Transverse colon (tissue), 4 donors: ENCODE data around the gene TP73. TPM values are rescaled to one million over a fixed set of nuclear protein-coding genes. Genes with fewer than 3 reads are reported as not detected.

Experiments
- DNase-seq: peaks from one replicate; pipeline ENCODE4 v3.0.0-alpha.2; 2019
- H3K27ac ChIP-seq, 4 donors: fragments of 200-600 bp; sonication (generic); 2 replicates each; pipeline ENCODE4 v1.5.1; 2016 to 2018; ENCODE audit warnings: inconsistent platforms in 4 of 4
- H3K27me3 ChIP-seq: fragments of 200-600 bp; sonication (generic); 2 replicates; pipeline ENCODE4 v1.5.1; 2017; ENCODE audit warnings: inconsistent platforms
- H3K36me3 ChIP-seq, 4 donors: fragments of 200-600 bp; sonication (generic); 2 replicates each; pipeline ENCODE4 v1.5.1; 2017 to 2019; ENCODE audit warnings: inconsistent platforms in 4 of 4
- H3K4me1 ChIP-seq, 4 donors: fragments of 200-600 bp; sonication (generic); 2 replicates each; pipeline ENCODE4 v1.5.1; 2017 to 2020; ENCODE audit warnings: inconsistent platforms in 4 of 4
- H3K4me3 ChIP-seq, 4 donors: fragments of 200-600 bp; sonication (generic); 1 replicate in 1 of 4; 2 replicates in 3 of 4; pipeline versions ENCODE4 v1.5.1 to v1.6.1; 2017 to 2019; ENCODE audit warnings: inconsistent platforms in 4 of 4
- H3K9me3 ChIP-seq, 2 donors: fragments of 200-600 bp; sonication (generic); 2 replicates each; pipeline ENCODE4 v1.5.1; 2017 to 2019; ENCODE audit warnings: inconsistent platforms in 2 of 2
- EP300 ChIP-seq: sonication (generic); formaldehyde crosslinking; IDR thresholded peaks from one replicate; pipeline ENCODE4 v1.6.1; 2017; ENCODE audit warnings: antibody characterized with exemption, low read depth
- POLR2A ChIP-seq: fragments of 450-650 bp; IDR thresholded peaks from one replicate; pipeline ENCODE4 v1.6.1; 2016; ENCODE audit warnings: antibody characterized with exemption, mild to moderate bottlenecking, moderate library complexity
- POLR2AphosphoS5 ChIP-seq, 3 donors: sonication (generic); formaldehyde crosslinking; IDR thresholded peaks; one replicate each; pipeline ENCODE4 v1.6.1; 2016; ENCODE audit warnings: antibody characterized with exemption in 3 of 3
- WGBS, 2 donors: methylation state at CpG; one replicate each; pipeline ENCODE4 v1.1.5; 2018; ENCODE audit warnings: low coverage in 1 of 2; 5-methylcytosine and 5-hydroxymethylcytosine counted together
- in situ Hi-C, 4 donors: fragments of 200-750 bp; cut with MboI; loops; one replicate each; pipeline versions ENCODE4 v1.15.0 to v1.15.1; 2017; ENCODE audit warnings: low sequenced_read_pairs in 3 of 4, low pct_ligation_motif_present in 1 of 4, low pct_unique_long_range_greater_than_20kb in 1 of 4
- intact Hi-C: fragments of 100-400 bp; cut with DNase I; formaldehyde crosslinking; loops from one replicate; pipeline ENCODE4 v1.15.1; 2023; ENCODE audit warnings: low total_unique reads
- total RNA-seq, 4 donors: library from RNA; depleted of rRNA; stranded (reverse); fragments of >200 nt; gene quantifications; one replicate each; pipeline ENCODE4 v1.1.0, GENCODE V29; 2016
- TF ChIP-seq, protein P1 (sequence below), 5 experiments: fragments of 200-600 bp in 3 of 5; fragments of 450-650 bp in 2 of 5; sonication (generic) in 3 of 5; IDR thresholded peaks; 1 replicate in 2 of 5; 2 replicates in 3 of 5; pipeline ENCODE4 v1.5.1; 2016 to 2017; ENCODE audit warnings: antibody characterized with exemption in 5 of 5, inconsistent platforms in 3 of 5, mild to moderate bottlenecking in 2 of 5, moderate library complexity in 1 of 5

Gene TP73
- total RNA-seq, 4 donors from 2014 or later: 0.20 to 0.32 TPM; not detected in 2

DNA sequence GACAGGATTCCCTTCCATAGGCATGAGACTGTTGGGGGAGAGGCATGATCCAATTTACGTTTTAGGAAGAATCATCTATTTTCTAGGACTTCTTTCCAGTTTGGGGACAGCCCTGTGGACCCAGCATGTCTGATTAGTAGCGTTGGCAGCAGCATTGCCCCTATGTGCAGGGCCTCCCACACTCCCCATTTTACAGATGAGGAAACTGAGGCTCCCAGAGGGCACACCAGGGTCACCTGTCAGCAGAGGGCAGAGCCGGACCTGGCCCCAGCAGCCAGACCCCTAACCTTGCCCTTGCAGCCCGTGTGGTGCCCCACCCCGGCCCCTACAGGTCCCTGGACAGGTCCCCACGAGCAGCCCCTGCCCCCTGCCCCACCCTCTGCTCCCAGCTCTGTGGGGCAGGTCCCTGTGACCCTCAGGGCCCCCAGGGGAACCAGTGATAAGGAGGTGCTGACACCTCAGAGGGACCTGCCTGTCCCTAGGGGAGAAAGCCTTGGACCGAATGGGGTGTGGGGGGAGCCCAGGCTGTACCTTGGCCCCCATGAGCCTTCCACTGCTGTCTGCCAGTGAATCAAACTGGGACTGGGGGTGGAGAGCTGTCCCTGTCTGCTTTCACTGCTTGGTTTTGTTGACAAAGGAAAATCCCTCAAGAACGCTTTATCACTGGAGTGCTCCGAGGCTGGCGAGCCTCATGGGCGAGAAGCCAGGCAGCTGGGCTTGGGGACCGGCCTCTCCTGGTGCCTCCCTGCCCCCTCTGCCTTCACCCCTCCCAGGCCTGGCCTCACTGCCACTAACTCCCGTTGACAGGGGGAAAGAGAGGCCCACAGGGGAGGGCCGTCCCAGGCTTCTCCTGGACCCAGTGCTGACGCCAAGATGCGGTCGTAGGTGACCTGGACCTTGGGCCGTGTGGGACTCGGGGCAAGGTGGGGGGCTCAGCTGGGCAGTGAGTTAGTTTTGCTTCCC lies 60.5 kb downstream of the TP73 start:
- H3K27me3 ChIP-seq: peaks cover 68% of the 10 kb centered on the region
- no peak overlapping the region for H3K4me3 ChIP-seq

DNA sequence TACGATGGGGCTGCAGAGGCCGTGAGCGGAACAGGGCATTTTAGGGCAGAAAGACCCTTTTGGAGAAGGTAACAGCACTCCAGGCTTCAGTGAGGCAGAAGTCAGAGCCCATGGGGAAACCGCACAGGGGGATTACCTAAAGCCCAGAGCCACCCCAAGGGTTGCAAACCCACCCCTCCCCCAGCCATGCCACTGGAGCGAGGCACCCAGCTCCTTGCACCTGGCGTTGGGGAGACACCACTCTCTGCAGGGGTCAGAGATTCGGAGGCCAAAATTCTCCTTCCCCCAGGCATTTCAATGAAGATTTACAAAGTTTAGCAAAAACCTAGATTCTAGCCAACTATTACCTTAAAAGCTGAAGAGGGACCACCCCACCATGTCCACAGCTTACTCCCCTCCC lies 61.5 kb downstream of the TP73 start:
- no peaks in the 10 kb centered on the region for H3K9me3 ChIP-seq
- intact Hi-C loops: no loop called here
- DNase-seq: no peak
- TF ChIP-seq POLR2AphosphoS5 (IDR thresholded peaks at IDR 0.05): no peak
- TF ChIP-seq POLR2A: no peak
- TF ChIP-seq, protein P1, sequence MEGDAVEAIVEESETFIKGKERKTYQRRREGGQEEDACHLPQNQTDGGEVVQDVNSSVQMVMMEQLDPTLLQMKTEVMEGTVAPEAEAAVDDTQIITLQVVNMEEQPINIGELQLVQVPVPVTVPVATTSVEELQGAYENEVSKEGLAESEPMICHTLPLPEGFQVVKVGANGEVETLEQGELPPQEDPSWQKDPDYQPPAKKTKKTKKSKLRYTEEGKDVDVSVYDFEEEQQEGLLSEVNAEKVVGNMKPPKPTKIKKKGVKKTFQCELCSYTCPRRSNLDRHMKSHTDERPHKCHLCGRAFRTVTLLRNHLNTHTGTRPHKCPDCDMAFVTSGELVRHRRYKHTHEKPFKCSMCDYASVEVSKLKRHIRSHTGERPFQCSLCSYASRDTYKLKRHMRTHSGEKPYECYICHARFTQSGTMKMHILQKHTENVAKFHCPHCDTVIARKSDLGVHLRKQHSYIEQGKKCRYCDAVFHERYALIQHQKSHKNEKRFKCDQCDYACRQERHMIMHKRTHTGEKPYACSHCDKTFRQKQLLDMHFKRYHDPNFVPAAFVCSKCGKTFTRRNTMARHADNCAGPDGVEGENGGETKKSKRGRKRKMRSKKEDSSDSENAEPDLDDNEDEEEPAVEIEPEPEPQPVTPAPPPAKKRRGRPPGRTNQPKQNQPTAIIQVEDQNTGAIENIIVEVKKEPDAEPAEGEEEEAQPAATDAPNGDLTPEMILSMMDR (IDR thresholded peaks at IDR 0.05): no peak
- TF ChIP-seq EP300: no peak
- 87% methylated on average over 7 of the region's 7 CpGs; no CpG with 5 or more reads in 1 of the 2 donors for WGBS, 2 donors
- no peak overlapping the region for H3K27ac ChIP-seq
- H3K4me1 ChIP-seq: peaks cover 0 to 5% (median 0%) of the 10 kb centered on the region in 4 donors
- in situ Hi-C loops: no loop called here
- no peak overlapping the region for H3K4me3 ChIP-seq
- no peaks in the 10 kb centered on the region for H3K36me3 ChIP-seq
- H3K27me3 ChIP-seq: peaks cover 68% of the 10 kb centered on the region

More for the DNA sequence above, 60.5 kb downstream of the TP73 start:
- H3K36me3 ChIP-seq: no peaks in the 10 kb centered on the region
- in situ Hi-C loops: no loop called here
- no peak overlapping the region for H3K27ac ChIP-seq
- no peak for DNase-seq
- TF ChIP-seq, protein P1 (IDR thresholded peaks at IDR 0.05): no peak
- TF ChIP-seq POLR2A: no peak
- no peak for TF ChIP-seq EP300
- no peak for TF ChIP-seq POLR2AphosphoS5 (IDR thresholded peaks at IDR 0.05)
- WGBS, 2 donors: 61% methylated on average over 18 of the region's 19 CpGs; no CpG with 5 or more reads in 1 of the 2 donors
- intact Hi-C loops: no loop called here
- no peaks in the 10 kb centered on the region for H3K9me3 ChIP-seq
- peaks cover 0 to 2% (median 0%) of the 10 kb centered on the region in 4 donors for H3K4me1 ChIP-seq

DNA sequence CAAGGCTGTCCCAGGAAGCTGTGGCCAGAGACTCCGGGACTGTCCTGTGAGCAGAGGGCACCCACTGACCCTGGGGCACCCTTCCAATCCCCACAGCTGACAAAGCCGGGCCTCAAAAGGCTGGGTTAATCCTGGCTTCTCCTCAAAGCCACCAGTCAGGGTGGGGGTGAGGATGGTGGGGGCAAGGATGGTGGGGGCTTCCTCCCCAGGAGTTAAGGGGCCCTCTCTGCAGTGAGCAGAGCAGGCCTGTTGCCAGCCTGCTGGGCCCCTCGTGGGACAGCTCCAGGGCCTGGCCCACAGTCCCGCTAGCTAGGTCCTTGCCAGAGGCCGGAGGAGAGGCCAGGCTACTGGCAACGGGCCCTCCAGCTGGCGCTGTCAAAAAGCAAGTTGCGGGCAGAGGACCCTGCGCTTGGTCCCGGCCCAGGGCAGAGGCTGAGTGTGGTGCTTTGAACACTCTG lies 62.0 kb downstream of the TP73 start:
- Histone ChIP-seq H3K9me3 (no peaks in the 10 kb centered on the region), H3K27me3 (peaks cover 64% of the 10 kb centered on the region), H3K4me3 (no peak overlapping the region), H3K4me1 (peaks cover 0 to 5% (median 0%) of the 10 kb centered on the region in 4 donors), H3K27ac (no peak overlapping the region), H3K36me3 (no peaks in the 10 kb centered on the region)
- in situ Hi-C loops: no loop called here
- intact Hi-C loops: no loop called here
- 68% methylated on average over 9 of the region's 10 CpGs; no CpG with 5 or more reads in 1 of the 2 donors for WGBS, 2 donors
- no peak for TF ChIP-seq POLR2AphosphoS5 (IDR thresholded peaks at IDR 0.05)
- TF ChIP-seq POLR2A: no peak
- TF ChIP-seq, protein P1 (IDR thresholded peaks at IDR 0.05): no peak
- no peak for TF ChIP-seq EP300
- no peak for DNase-seq

DNA sequence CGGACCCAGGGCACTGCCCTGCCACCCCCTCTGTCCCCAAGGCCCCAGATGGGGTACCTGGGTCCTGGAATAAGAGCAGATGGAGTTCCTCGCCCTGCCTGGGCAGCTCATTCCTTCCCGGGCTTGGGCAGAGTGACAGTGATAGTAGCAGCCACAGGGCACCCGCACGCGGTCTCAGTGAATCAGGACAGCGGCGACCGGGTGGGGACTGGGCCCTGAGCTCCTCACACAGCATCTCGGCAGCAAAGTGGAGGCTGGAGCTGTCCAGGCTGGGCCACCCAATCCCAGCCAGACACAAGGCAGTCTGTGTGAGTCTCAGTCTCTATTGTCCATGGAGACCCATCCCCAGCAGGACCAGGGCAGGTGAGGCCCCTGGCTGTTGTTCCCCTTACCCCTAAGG lies 62.5 kb downstream of the TP73 start:
- Histone ChIP-seq H3K9me3 (no peaks in the 10 kb centered on the region), H3K4me1 (peaks cover 0 to 5% (median 0%) of the 10 kb centered on the region in 4 donors), H3K4me3 (no peak overlapping the region), H3K36me3 (no peaks in the 10 kb centered on the region), H3K27ac (no peak overlapping the region), H3K27me3 (peaks cover 59% of the 10 kb centered on the region)
- WGBS, 2 donors: 80% methylated on average over 10 of the region's 10 CpGs; no CpG with 5 or more reads in 1 of the 2 donors
- in situ Hi-C loops: no loop called here
- TF ChIP-seq POLR2A (no peak), EP300 (no peak), POLR2AphosphoS5 (IDR thresholded peaks at IDR 0.05) (no peak)
- TF ChIP-seq, protein P1 (IDR thresholded peaks at IDR 0.05): no peak
- DNase-seq: no peak
- intact Hi-C loops: no loop called here
